ENCODE measurements around the gene GRK2. TPM values are rescaled to one million over a fixed set of nuclear protein-coding genes. Genes with fewer than 3 reads are reported as not detected.

The GRK2 gene
- total and polyA plus RNA-seq, 2 of the 13 experiments (the other 11 are each of a cell fraction or from before 2014, with no cell fraction given): 31.3 to 42.4 TPM

DNA sequence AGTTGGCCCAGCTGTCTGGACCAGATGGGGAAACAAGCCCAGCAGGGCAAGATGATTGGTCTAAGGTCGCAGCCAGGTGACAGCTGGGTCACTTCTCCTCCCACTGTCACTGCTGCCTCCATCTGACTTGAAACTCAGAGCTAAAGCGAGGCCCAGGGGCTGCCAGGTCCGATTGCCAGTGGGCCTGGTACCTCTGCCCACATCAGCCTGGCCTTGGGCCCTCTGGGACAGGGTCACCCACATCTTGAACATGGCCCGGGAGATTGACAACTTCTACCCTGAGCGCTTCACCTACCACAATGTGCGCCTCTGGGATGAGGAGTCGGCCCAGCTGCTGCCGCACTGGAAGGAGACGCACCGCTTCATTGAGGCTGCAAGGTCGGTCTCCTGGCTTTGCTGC lies 42.9 kb downstream of the GRK2 start (continued):
- TF ChIP-seq, protein P1, sequence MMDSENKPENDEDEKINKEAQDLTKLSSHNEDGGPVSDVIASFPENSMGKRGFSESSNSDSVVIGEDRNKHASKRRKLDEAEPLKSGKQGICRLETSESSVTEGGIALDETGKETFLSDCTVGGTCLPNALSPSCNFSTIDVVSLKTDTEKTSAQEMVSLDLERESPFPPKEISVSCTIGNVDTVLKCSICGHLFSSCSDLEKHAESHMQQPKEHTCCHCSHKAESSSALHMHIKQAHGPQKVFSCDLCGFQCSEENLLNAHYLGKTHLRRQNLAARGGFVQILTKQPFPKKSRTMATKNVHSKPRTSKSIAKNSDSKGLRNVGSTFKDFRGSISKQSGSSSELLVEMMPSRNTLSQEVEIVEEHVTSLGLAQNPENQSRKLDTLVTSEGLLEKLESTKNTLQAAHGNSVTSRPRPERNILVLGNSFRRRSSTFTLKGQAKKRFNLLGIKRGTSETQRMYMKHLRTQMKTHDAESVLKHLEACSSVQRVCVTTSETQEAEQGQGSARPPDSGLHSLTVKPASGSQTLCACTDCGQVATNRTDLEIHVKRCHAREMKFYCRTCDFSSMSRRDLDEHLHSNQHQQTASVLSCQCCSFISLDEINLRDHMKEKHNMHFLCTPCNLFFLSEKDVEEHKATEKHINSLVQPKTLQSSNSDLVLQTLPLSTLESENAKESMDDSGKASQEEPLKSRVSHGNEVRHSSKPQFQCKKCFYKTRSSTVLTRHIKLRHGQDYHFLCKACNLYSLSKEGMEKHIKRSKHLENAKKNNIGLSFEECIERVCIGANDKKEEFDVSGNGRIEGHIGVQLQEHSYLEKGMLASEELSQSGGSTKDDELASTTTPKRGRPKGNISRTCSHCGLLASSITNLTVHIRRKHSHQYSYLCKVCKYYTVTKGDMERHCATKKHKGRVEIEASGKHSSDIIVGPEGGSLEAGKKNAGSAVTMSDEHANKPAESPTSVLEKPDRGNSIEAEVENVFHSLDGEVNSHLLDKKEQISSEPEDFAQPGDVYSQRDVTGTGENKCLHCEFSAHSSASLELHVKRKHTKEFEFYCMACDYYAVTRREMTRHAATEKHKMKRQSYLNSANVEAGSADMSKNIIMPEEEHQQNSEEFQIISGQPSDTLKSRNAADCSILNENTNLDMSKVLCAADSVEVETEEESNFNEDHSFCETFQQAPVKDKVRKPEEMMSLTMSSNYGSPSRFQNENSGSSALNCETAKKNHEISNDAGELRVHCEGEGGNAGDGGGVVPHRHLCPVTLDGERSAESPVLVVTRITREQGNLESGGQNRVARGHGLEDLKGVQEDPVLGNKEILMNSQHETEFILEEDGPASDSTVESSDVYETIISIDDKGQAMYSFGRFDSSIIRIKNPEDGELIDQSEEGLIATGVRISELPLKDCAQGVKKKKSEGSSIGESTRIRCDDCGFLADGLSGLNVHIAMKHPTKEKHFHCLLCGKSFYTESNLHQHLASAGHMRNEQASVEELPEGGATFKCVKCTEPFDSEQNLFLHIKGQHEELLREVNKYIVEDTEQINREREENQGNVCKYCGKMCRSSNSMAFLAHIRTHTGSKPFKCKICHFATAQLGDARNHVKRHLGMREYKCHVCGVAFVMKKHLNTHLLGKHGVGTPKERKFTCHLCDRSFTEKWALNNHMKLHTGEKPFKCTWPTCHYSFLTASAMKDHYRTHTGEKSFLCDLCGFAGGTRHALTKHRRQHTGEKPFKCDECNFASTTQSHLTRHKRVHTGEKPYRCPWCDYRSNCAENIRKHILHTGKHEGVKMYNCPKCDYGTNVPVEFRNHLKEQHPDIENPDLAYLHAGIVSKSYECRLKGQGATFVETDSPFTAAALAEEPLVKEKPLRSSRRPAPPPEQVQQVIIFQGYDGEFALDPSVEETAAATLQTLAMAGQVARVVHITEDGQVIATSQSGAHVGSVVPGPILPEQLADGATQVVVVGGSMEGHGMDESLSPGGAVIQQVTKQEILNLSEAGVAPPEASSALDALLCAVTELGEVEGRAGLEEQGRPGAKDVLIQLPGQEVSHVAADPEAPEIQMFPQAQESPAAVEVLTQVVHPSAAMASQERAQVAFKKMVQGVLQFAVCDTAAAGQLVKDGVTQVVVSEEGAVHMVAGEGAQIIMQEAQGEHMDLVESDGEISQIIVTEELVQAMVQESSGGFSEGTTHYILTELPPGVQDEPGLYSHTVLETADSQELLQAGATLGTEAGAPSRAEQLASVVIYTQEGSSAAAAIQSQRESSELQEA (CRISPR knock-in tag; IDR thresholded peaks at IDR 0.05; ENCODE audit: not compliant biosample characterization): no peak
- TF ChIP-seq ZSCAN9 (CRISPR knock-in tag; IDR thresholded peaks at IDR 0.05; ENCODE audit: borderline replicate concordance): no peak
- TF ChIP-seq KDM3A (CRISPR knock-in tag; IDR thresholded peaks at IDR 0.05; ENCODE audit: low read depth): no peak
- no peak for TF ChIP-seq ZNF446 (CRISPR knock-in tag; IDR thresholded peaks at IDR 0.05)
- TF ChIP-seq SOX5 (CRISPR knock-in tag; IDR thresholded peaks at IDR 0.05; ENCODE audit: borderline replicate concordance): no peak

DNA sequence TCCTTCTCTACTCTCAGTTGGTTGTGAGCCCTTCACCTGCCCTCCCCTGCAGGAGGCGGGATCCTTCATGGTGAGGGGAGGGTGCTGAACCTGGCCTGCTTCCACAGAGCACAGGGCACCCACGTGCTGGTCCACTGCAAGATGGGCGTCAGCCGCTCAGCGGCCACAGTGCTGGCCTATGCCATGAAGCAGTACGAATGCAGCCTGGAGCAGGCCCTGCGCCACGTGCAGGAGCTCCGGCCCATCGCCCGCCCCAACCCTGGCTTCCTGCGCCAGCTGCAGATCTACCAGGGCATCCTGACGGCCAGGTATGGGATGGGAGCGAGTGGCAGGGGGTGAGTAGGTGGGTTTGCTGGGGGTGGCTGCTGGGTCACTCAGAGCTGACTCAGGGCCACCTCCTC lies 43.4 kb downstream of the GRK2 start:
- WGBS (ENCODE audit: low lambda C conversion rate): 96% methylated on average over 5 of the region's 14 CpGs
- H3K4me3 ChIP-seq (replicated peaks in 1 of 3; ENCODE audit: insufficient read depth in 1 of 3, low read depth in 2 of 3, low read length in 3 of 3): no peak overlapping the region
- no peak overlapping the region for H3K4me2 ChIP-seq (ENCODE audit: low read depth, low read length)
- intact Hi-C loops (cut with micrococcal nuclease; ENCODE audit: unreplicated experiment) (loop anchor here (10.0 kb wide), 1 partner anchor 195 kb away; the partner anchor contains the start of gene KDM2A), in situ Hi-C loops (cut with HindIII; ENCODE audit: extremely low pct_ligation_motif_present, low pct_unique_long_range_greater_than_20kb) (no loop called here)
- H3K9me3 ChIP-seq (ENCODE audit: low read length): no peaks in the 10 kb centered on the region
- H4K20me1 ChIP-seq (ENCODE audit: insufficient read depth, low read length): no peaks in the 10 kb centered on the region
- H3K27me3 ChIP-seq (ENCODE audit: control insufficient read depth in 1 of 2, insufficient read depth in 2 of 2, low read length in 2 of 2): no peaks in the 10 kb centered on the region
- CTCF ChIA-PET (ENCODE audit: low intra/inter-chr PET ratio, low total read pairs): no interaction called here
- POLR2A ChIA-PET: no interaction called here
- no peak overlapping the region for H2AFZ ChIP-seq (ENCODE audit: low read length)
- TF ChIP-seq, protein P2, sequence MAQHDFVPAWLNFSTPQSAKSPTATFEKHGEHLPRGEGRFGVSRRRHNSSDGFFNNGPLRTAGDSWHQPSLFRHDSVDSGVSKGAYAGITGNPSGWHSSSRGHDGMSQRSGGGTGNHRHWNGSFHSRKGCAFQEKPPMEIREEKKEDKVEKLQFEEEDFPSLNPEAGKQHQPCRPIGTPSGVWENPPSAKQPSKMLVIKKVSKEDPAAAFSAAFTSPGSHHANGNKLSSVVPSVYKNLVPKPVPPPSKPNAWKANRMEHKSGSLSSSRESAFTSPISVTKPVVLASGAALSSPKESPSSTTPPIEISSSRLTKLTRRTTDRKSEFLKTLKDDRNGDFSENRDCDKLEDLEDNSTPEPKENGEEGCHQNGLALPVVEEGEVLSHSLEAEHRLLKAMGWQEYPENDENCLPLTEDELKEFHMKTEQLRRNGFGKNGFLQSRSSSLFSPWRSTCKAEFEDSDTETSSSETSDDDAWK (CRISPR knock-in tag; IDR thresholded peaks at IDR 0.05): no peak
- no peak for ATAC-seq
- peaks cover 7% of the 10 kb centered on the region for H3K4me1 ChIP-seq (ENCODE audit: insufficient read depth, low read length)
- peaks cover 0 to 2% of the 10 kb centered on the region in 2 experiments; a peak in 3 of 5 replicates for H3K36me3 ChIP-seq (replicated peaks in 1 of 2; ENCODE audit: control insufficient read depth in 1 of 2, insufficient read depth in 2 of 2, low read length in 2 of 2)
- BruUV-seq (replicated peaks): no TSS peak
- H3K79me2 ChIP-seq (ENCODE audit: insufficient read depth, low read length): peaks cover 2% of the 10 kb centered on the region
- no peak overlapping the region for H3K9ac ChIP-seq (ENCODE audit: insufficient read depth, low read depth, low read length)
- H3K27ac ChIP-seq (ENCODE audit: extremely low read length, insufficient read depth, low read length): no peak overlapping the region
- FAIRE-seq: no peak
- DNase-seq (ENCODE audit: low spot score): no peak

All from HepG2 (cell line).